ENCODE measurements around the gene CFAP61.

CFAP61 gene

DNA sequence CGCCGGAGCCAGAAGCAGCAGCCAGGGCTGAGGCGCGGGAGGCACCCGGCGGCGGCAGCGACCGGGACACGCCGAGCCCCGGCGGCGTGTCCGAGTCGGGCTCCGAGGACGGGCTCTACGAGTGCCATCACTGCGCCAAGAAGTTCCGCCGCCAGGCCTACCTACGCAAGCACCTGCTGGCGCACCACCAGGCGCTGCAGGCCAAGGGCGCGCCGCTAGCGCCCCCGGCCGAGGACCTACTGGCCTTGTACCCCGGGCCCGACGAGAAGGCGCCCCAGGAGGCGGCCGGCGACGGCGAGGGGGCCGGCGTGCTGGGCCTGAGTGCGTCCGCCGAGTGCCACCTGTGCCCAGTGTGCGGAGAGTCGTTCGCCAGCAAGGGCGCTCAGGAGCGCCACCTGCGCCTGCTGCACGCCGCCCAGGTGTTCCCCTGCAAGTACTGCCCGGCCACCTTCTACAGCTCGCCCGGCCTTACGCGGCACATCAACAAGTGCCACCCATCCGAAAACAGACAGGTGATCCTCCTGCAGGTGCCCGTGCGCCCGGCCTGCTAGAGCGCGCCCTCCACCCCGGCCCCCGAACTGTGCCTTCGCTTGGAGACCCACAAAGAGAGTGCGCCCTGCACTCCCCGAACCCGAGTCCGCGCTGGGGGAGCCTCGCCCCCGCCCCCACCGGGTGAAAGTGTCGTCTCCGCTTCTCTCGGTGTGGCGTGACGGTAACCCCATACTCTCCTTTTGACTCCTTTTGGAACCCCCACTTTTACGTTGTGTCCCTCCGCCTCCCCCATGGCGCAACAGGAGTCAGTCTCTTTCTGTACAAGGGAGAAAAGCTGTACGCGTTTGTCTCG is 317.1 kb downstream of the CFAP61 start:
- no peak for DNase-seq

GRCh38 chr20:20370094-20370575 is 317.8 kb downstream of the CFAP61 start:
- DNase-seq = no peak

DNA sequence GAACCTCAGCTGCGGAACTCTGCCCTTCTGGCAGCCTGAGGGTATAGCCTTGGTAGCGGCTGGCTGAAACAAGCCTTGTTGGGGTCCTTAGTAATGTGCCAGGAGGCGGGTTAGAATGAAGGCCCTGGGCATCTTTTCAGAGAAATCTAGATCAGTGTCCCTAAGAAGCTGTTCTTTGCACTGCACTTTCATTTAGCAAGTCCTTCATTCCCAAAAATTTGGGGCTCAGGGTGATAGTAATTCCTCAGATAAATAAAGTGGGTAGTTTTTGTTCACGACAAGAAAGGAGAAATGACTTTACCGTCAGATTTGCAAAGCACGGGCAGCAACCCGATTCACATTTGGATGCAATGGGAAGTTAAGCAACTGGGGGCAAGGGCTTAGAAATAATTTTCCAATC is 318.8 kb downstream of the CFAP61 start:
- DNase-seq = no peak

GRCh38 chr20:20371681-20372080 is 319.3 kb downstream of the CFAP61 start:
- no peak for DNase-seq

DNA sequence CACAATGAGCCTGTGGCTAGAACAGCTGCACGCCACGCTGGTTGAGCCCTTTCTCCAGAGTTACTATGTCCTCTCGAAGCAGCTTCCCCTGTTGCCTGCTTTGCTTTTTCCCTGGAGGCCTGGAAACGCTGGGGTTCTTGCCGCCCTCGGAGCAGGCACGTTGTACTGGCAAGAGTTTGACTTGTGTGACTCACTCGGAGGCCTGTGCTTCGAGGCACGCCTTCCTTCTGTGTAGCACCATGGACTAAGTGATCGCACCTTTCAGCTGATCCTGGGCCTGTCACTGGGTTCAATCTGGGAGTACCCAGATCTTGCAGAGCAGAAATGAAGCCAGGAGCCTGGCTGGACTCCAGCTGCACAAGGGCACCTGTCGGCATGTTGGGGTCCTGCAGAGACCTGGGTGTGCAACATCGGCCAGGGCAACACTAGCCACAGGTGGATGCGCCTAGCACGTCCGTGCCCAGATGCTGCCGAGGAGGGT is 320.8 kb downstream of the CFAP61 start:
- DNase-seq = no peak

GRCh38 chr20:20375862-20376261 is 323.5 kb downstream of the CFAP61 start:
- no peak for DNase-seq

DNA sequence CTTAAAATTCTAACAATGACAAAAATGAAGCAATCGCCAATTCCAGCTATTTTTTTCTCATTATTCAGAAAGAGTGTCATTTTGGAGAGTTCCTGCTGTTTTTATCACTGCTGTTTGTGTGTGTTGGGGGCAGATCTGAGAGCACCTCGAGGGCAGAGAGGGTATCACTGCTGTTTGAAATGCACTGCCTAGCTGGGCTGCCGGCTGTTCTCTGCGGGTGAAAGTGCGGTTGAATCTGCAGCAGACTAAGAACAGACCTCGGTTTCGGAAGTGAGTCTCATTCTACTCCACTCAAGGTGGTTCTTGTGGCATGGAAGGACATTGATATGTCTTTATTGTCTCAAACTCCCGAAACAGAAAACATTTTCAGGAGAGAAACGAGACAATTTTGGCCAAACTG is 333.9 kb downstream of the CFAP61 start:
- no peak for DNase-seq

- no peak for DNase-seq
Observed at GRCh38 chr20:20390393-20390792, 338.1 kb downstream of the CFAP61 start.

- no peak for DNase-seq
Observed at GRCh38 chr20:20391115-20391514, 338.8 kb downstream of the CFAP61 start.

DNA sequence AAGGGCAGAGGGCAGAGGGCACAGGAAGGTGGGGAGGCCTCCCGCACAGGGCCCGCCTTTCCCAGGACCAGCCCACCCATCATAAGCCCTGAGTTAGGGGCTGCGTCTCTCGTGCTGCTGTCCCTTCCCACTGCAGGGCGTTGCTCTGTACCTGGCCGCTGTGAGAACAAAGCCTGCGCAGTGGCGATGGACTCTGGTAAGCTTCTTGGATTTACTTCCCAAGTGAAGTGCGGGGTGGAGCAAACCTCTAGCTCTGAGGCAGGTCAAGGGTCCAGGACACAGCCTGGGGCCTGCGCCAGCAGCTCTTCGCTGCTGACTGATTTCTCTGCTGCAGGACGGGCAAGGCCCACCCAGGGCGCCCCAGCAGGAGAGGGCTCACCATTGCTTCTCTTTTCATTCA is 339.4 kb downstream of the CFAP61 start:
- no peak for DNase-seq

DNA sequence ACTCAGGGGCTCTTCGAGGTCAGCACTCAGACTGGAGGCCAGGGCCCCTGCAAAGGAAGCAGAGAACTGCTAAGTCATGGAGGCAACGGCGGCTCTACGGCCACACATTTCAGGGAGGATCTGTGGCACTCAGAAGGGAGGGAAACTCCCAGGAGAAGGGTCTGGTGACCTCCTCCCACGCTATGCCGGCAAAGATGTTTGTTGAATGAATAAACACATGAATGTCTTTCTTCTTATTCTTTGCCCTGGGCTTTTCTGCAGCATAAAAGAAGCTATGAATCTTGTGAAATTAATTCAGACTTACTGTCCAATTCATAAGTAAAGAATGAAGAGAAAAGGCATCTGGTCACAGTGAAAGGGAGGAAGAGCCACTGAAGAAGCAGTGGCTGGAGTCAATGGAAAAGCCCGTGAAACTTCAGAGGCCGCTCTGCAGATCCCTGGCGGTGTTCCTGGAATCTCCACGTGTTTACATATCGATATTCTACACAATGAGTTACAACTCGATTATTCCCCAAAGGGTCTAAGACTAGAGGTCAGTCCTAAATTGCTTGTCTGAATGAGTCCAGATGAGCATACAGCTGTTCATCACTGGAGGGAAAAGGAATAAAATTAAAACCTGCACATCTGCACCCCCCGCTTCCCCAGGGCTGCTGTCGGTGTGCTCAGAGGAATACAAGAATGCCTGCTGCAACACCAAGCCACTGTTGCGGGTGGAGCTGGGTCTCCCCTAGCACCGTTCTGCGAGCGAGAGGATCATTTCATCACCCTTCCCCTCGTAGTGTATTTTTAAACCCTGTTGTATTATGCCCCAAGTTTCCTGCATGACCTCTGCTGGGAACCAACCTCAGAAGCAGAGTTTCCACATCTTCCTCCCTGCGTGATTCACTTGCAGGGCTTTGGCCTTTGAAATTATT is 341.1 kb downstream of the CFAP61 start:
- DNase-seq = no peak

GRCh38 chr20:20395087-20395486 is 342.8 kb downstream of the CFAP61 start:
- DNase-seq = no peak

DNA sequence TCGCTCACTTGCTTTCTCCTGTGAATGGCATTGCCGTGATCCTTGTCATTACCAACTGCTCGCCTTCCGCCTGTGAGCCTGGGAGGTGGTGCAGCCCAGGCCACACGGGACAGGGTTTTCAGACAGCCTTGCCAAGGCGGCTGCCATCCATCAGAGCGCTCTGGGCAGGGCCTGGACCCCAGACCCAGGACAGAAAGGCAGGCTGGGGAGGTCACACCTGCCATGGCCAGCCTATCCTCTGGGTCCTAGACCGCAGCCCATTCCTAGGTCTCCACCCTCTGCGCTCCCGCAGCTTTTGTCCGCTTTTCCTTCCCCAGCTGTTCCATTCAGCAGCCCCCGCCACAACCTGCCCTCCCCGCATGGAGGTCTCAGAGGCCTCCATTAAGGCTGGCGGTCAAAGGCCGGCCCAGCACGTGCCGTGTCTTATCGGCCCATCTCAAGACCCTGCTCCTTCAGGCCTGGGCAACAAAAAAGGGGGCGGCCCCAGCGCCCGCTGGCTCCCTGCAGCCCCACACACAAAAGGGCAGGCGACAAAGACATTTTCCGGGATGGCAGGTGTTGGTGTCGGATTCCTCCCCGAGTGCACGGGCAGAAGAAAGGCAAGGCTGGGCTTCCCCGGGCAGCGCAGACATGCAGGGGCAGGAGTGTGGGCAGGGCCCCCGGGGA is 343.7 kb downstream of the CFAP61 start:
- no peak for DNase-seq

DNA sequence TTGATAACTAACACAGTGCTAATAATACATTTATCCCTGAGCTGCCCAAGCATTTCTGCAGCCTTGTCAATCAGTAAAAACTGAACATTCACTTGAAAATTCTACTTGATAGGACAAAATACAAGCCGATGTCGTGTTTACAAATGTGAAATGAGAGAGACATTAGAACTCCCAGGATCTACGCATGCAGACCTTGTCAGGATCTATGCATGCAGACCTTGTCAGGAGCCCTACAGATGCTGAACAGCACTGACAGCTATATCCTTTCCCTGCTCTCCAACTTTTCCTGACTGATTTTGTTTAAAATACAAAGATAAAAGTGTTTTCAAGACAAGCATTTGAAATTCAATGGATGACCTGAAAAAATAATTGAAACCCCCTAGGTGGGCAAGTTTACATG is 344.5 kb downstream of the CFAP61 start:
- DNase-seq = no peak

DNA sequence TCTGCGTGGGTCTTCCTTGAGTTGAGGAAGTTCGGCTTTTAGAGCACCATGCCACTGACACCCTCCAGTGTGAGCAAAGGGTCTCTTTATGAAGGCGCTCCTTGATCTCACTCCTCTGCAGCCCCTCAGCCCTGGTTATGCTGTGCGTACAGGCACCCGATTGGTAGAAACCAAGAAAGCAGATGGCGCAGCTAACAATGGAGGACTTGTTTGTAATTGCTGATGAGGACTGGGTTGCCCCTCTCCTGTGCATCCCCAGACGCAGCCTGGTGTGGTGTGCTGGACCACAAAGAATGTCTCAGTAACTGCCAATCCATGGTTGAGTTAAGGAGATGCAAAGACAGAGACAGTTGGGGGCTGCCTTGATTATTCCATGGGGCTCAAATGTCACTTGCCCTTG is 345.8 kb downstream of the CFAP61 start:
- DNase-seq = no peak

DNA sequence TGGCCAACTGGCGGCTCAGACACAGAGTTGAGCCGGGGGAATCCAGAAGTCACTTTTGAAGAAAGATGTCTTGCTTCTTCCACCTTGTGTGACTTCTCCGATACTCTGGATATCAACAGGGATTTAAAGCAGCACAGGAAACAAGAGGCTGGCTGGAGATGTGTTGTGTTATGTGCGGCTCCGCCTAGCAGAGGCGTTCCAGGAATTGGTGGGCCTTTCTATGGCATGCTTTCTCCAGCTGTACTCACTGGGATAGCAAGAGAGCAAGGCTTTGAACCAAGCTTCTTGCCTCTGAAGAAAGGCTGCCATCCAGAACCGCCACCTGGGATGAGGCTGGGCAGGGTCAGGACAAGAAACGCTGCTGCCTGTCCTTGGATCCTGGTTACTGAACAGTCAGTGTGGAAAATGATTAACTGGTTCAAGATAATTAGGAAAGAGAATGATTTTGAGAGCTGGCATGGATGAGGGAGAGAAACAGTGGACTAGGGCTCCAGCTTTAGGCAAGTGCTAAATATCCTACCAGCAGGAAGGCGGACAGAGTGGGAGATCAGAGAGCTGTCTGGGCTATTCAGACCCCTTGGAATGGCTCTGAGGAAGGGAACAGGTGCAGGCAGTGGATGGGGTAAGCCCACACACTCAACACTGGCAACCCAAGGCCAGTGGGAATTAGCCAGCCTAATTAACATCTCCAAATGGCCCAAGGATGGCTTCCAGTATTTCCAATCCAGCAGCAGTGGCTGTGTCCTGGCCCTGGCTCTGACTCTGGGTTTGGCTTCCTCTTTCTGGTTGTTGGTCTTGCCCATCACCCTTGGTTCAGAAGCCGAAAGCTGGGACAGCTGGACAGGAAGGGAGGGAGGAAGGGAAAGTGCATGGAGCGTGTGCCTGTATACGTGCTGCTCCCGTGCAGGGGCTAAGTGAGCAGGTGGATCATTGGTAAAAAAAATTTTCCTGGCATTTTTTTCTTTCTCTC is 347.5 kb downstream of the CFAP61 start:
- DNase-seq = no peak

GRCh38 chr20:20401991-20402390 is 349.7 kb downstream of the CFAP61 start:
- DNase-seq = no peak

GRCh38 chr20:20404633-20405032 is 352.3 kb downstream of the CFAP61 start:
- no peak for DNase-seq

- DNase-seq = no peak
Observed at GRCh38 chr20:20405623-20406022, 353.3 kb downstream of the CFAP61 start.

- no peak for DNase-seq
Observed at GRCh38 chr20:20406306-20406705, 354.0 kb downstream of the CFAP61 start.

GRCh38 chr20:20407891-20408805 is 355.8 kb downstream of the CFAP61 start:
- peak in 1 of 2 experiments; percentile 9 for DNase-seq
